NCI-H187 (cell line): ENCODE measurements around the gene MYB.
"Not testable (repeated sequence)": the region's sequence is repeated elsewhere in the genome, so short reads cannot be mapped to it uniquely, and the experiment has no call there.

ENCODE experiments used
- DNase-seq, 2 experiments: peaks; one replicate each; lab custom pipeline; 2025; lab: John Stamatoyannopoulos, UW

The MYB gene

GRCh38 chr6:135221505-135221904 lies 40.4 kb downstream of the MYB start:
- no peak for DNase-seq

DNA sequence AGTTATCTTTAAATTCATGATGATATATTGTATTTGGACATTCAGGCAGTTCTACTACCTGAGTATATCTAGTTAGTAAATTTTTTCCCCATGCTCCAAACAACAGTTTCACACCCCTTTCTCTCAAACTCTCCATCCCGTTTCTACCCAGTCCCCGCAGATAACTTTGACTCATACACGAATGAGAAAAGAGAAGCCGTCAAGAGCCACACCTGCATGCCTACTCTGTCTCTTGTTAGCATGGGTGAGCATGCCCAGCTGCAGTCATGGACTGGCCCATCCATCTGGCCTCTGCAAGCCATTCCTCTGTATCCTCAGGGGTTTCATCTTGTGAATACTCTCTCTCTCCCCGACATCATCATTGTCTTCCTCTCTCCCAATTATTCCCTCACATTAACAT lies 41.5 kb downstream of the MYB start:
- no peak for DNase-seq

GRCh38 chr6:135224037-135224647 lies 43.0 kb downstream of the MYB start:
- DNase-seq = no peak

- no peak for DNase-seq
These were observed 44.8 kb downstream of the MYB start for GRCh38 chr6:135225911-135226310.

- DNase-seq = no peak
These were observed 45.4 kb downstream of the MYB start for GRCh38 chr6:135226537-135226936.

- no peak for DNase-seq
These were observed 46.2 kb downstream of the MYB start for GRCh38 chr6:135227349-135227748.

GRCh38 chr6:135227758-135228157 lies 46.6 kb downstream of the MYB start:
- no peak for DNase-seq

GRCh38 chr6:135228486-135228885 lies 47.4 kb downstream of the MYB start:
- no peak for DNase-seq

DNA sequence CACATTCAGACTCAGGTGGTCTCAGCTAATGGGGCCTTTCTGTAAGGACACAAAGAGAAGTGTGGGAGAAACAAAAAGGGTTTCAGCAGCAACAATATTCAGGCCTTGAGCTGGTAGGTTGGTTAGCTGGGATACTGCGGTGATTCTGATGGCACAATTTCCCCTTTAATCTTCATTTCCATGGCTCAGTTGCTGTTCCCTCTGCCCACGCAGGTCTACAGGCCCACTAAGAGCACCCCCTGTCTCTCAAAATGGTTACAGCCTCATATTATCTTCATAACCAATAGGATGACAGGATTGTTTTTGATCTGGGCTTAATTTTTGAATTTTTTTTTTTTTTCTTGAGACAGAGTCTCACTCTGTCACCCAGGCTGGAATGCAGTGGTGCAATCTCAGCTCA lies 48.9 kb downstream of the MYB start:
- no peak for DNase-seq

DNA sequence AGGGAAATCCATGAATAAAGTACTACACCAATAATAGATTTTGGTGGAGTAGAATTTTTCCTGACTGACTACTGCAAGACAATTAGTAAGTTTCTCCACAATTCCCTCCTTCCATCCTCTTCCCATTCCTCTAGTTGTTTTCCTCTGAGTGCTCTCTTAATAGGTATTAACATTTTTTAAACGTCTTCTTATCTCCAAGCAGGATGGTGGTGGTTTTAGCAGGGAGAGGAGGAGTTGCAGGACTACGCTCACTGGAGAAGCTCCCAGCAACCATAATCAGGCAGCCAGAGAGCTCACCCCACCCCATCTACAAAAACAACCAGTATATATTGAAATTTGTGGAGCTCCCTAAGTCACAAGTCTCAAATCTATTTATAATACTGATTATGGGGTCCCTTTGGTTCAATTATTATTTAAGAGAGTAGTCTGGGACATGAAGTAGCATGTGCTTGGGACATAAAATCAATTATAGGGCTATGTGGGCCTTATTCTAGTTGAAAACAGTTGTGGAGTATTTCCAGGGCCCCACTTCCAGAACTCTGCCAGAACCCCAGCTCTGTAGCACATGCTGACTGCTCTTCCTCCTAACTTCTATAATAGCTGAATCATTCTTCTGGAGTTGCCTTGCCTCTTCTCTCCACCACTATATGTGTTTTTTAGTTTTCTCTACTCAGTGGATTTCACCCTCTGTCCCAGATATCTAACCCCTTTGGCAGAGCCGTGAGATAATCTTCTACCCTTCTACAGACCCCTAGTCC lies 49.8 kb downstream of the MYB start:
- DNase-seq = no peak

DNA sequence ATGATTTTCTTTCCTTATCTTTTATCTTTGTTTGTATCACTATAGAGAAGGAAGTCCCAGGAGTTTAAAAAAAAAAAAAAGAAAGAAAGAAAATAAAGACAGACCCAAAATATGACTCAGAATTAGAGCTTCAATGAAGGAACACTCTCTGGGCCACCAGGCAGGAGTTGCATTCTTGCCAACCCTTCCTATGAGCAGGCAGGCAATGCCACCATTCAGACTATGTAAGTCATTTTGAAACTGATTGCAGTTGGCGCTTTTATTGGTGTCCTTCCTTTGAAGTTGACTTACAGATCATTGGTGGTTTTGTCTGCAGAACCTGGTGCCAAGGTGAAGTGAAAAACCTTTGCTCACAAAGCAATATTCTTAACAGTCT lies 50.3 kb downstream of the MYB start:
- no peak for DNase-seq

- no peak for DNase-seq
These were observed 52.8 kb downstream of the MYB start for GRCh38 chr6:135233686-135234491.

DNA sequence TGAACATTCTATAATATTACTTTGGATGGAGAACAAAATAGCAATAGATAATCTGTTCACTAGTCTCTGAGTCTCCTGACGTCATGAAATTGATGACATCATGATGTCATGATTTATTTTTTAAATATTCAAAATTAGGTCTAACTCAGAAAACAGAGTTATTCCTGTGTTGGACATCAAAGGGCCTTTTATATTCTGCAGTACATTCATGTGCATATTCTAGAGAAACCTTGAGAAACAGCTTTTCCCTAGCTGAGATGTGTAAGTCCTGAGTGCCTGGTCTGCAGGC lies 53.3 kb downstream of the MYB start:
- DNase-seq = no peak

GRCh38 chr6:135235716-135236115 lies 54.6 kb downstream of the MYB start:
- DNase-seq = no peak

DNA sequence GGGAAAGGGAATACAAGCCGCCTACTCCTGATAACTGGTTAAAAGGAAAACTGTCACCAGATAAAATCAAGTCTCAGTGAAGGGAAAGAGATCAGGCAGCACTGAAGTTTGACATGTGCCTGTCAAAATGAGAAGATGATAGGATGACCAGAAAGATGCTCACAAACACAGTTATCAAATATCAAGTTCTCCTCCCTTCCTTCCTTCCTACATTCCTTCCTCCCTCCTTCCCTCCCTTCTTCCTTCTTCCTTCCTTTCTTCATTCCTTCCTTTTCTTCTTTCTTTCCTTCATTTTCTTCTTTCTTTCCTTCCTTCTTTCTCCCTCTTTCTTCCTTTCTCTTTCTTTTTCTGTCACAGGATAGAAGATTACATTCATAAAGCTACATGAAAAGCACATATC lies 55.2 kb downstream of the MYB start:
- no peak for DNase-seq

GRCh38 chr6:135236732-135237131 lies 55.6 kb downstream of the MYB start:
- no peak for DNase-seq

DNA sequence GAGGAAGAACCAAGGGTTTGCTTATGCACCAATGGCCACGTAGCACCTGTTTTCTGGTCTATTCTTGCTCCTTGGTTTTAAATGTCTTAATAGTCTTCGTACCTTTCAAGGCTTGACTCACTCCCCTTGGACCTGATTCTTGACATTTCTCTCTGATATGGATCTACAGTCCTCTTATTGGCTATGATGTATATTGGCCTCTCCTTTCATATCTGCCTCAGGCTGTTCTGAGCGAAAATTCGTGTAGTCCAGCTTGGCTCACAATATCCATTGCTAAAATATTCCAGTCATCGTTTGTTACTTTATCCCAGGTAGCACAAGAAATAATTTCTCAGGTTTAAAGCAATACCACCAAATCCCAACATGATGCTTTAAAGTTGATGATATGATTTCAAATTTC lies 59.6 kb downstream of the MYB start:
- no peak for DNase-seq

GRCh38 chr6:135243871-135244796 lies 63.0 kb downstream of the MYB start:
- no peak for DNase-seq

DNA sequence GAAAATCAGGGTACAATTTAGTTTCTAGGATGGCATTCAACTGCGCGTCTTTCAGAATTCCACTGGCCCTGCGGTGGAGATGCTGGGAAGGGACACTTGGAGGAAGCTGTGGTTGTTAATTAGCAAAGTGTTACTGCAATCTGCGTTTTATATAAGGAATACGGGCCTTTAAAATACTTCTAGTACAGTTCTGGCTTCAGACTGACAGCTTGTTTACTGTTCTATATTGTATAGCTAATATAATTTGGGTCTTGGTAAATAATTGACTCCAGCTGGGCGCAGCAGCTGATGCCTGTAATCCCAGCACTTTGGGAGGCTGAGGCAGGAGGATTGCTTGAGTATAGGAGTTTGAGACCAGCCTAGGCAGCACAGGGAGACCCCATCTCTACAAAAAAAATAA lies 63.7 kb downstream of the MYB start:
- DNase-seq = no peak

- DNase-seq = not testable (repeated sequence)
These were observed 65.4 kb downstream of the MYB start for GRCh38 chr6:135246412-135247012.

DNA sequence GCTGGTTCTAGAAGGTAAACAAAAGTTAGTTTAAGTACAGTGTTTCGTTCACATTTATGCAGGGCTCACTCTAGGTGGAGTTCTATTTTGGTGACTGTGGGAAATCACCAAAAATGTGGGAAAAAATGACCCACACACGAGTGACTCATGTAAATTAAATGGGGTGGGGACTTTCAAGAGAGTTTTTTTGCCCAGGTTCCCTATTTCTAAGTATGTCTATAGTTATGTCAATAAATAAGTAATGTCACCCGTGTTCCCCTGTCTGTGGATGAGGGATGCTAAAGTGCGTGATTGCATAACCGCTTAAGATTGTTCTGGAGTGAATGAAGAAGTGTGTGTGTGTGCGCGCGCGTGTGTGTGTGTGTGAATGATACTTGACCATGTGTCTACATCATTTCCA lies 69.1 kb downstream of the MYB start:
- DNase-seq = no peak
